Psoas muscle (tissue), 8 donors: Measurements from ENCODE around the gene MUC5B. TPM values are rescaled to one million over a fixed set of nuclear protein-coding genes. Genes with fewer than 3 reads are reported as not detected.

Experiments used
- ATAC-seq, 4 donors: fragments of 200-7000 bp; cut with Tn5 transposase; one replicate each; pipeline ENCODE4 v1.9.1; 2020; ENCODE audit warnings: moderate library complexity in 3 of 4, mild to moderate bottlenecking in 2 of 4
- DNase-seq, 2 donors: peaks; one replicate each; pipeline ENCODE4 v3.0.0-alpha.2; 2020
- H3K27ac ChIP-seq: fragments of 200-600 bp; one replicate; pipeline ENCODE4 v1.8.0; 2022
- H3K27me3 ChIP-seq, 3 donors: fragments of 200-600 bp in 1 of 3; one replicate each; pipeline versions ENCODE4 v1.6.1 to v1.8.0; 2013 to 2022; ENCODE audit warnings: low read length in 2 of 3, mild to moderate bottlenecking in 2 of 3, moderate library complexity in 1 of 3; ENCODE audit not compliant: insufficient read depth in 3 of 3
- H3K36me3 ChIP-seq, 2 donors: fragments of 200-600 bp in 1 of 2; one replicate each; pipeline versions ENCODE4 v1.6.1 to v1.8.0; 2013 to 2022; ENCODE audit warnings: low read depth in 1 of 2, mild to moderate bottlenecking in 1 of 2, moderate library complexity in 1 of 2; ENCODE audit not compliant: insufficient read depth in 1 of 2
- H3K4me1 ChIP-seq: fragments of 200-600 bp; one replicate; pipeline ENCODE4 v1.8.0; 2022
- H3K4me3 ChIP-seq: fragments of 200-600 bp; one replicate; pipeline ENCODE4 v1.8.0; 2022; ENCODE audit warnings: mild to moderate bottlenecking
- H3K9me3 ChIP-seq: fragments of 200-600 bp; one replicate; pipeline ENCODE4 v1.8.0; 2022
- CTCF ChIP-seq: fragments of 200-600 bp; IDR thresholded peaks from one replicate; pipeline ENCODE4 v1.8.0; 2022; ENCODE audit warnings: antibody characterized with exemption
- WGBS, 3 donors: extraction: QIAGEN DNeasy Blood & Tissue Kit; methylation state at CpG; one replicate each; pipeline versions ENCODE4 v1.1.6 to v1.1.7; 2013; 5-methylcytosine and 5-hydroxymethylcytosine counted together
- intact Hi-C, 2 donors: fragments of 100-400 bp; cut with DNase I; formaldehyde crosslinking; loops; one replicate each; pipeline versions ENCODE4 v1.11.0 to v1.14.2; 2022
- polyA plus RNA-seq, 3 donors: library from polyadenylated mRNA; stranded (reverse); fragments of 200-250 nt; gene quantifications; one replicate each; pipeline ENCODE4 v1.2.3, GENCODE V29; 2013
- total RNA-seq, 4 donors: library from RNA; stranded (reverse); fragmentation: NEBNext Ultra II Directional in 2 of 4; extraction: Animal tissue kit (Norgen Biotek cat#: 25700) in 2 of 4; gene quantifications; one replicate each; pipeline versions ENCODE4 v1.2.1 to v1.2.4, GENCODE V29; 2021 to 2023
- donor health status: healthy with polysubstance abuse.
- donor health status: DM: no; HTN: no; CAD: no; lungs with moderate emphysema.
- donor health status: Bipolar disorder and iron deficiency.
- donor health status: healthy.
- donor health status: DM: yes; HTN: yes; CAD: no.
- donor health status: DM: no; HTN: no; CAD: no.
- donor health status: DM: no; HTN: no; CAD: no.
- donor health status: DM: yes; HTN: yes; CAD: no.

The MUC5B gene
- total and polyA plus RNA-seq, 7 donors, result under 0.01 to 0.41 (median 0.11) TPM; not detected in 3

DNA sequence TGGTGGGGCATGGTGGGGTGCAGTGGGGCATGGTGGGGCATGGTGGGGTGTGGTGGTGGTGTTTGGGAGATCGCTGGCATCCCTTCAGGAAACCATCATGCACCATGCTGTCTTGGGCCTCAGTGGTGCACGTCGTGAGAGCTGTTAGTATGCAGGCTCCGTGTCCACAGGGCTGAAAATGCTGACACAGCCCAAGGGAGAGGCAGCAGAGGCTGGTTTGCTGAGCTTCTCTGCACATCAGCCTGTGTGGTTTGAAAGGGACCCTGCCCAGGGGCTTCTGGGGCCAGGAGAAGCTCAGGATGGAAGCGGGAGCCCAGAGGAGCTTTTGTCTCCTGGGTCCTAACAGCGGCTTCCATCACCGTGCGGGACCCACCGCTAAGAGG is 30.2 kb downstream of the MUC5B start:
- intact Hi-C loops, result no loop called here
- WGBS, 3 donors, result 78 to 92% (median 81%) methylated on average over 9 of the region's 9 CpGs
- TF ChIP-seq CTCF, result no peak
- Histone ChIP-seq H3K9me3 (no peaks in the 10 kb centered on the region), H3K36me3 (no peaks in the 10 kb centered on the region), H3K4me1 (no peaks in the 10 kb centered on the region), H3K27ac (no peak overlapping the region), H3K27me3 (no peaks in the 10 kb centered on the region), H3K4me3 (no peak overlapping the region)
- DNase-seq, result no peak
- ATAC-seq, result no peak

GRCh38 chr11:1254086-1254648 is 31.3 kb downstream of the MUC5B start:
- ATAC-seq (no peak), DNase-seq (no peak)
- H3K4me3 ChIP-seq, result no peak overlapping the region
- no peaks in the 10 kb centered on the region for H3K4me1 ChIP-seq
- intact Hi-C loops, result no loop called here
- 74 to 87% (median 86%) methylated on average over 22 of the region's 22 CpGs for WGBS, 3 donors
- no peak for TF ChIP-seq CTCF
- H3K27me3 ChIP-seq, result no peaks in the 10 kb centered on the region
- H3K36me3 ChIP-seq, result no peaks in the 10 kb centered on the region
- H3K27ac ChIP-seq, result no peak overlapping the region
- no peaks in the 10 kb centered on the region for H3K9me3 ChIP-seq

DNA sequence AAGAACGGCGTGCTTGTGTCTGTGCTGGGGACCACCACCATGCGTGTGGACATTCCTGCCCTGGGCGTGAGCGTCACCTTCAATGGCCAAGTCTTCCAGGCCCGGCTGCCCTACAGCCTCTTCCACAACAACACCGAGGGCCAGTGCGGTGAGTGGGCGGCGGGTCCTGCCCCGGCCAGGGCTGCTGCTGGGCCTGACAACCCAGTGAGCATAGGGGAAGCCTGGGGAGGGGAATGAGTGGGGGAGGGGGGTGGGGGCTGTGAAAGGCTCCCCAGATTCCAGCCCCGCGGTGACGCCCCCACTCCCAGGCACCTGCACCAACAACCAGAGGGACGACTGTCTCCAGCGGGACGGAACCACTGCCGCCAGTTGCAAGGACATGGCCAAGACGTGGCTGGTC is 31.9 kb downstream of the MUC5B start:
- 78 to 84% (median 81%) methylated on average over 16 to 19 of the region's 19 CpGs for WGBS, 3 donors
- intact Hi-C loops, result no loop called here
- ATAC-seq, result no peak

GRCh38 chr11:1255151-1255550 is 32.3 kb downstream of the MUC5B start:
- Histone ChIP-seq H3K9me3 (no peaks in the 10 kb centered on the region), H3K27me3 (no peaks in the 10 kb centered on the region), H3K36me3 (no peaks in the 10 kb centered on the region), H3K4me1 (no peaks in the 10 kb centered on the region), H3K4me3 (no peak overlapping the region), H3K27ac (no peak overlapping the region)
- ATAC-seq (no peak), DNase-seq (no peak)
- intact Hi-C loops, result no loop called here
- no peak for TF ChIP-seq CTCF
- 65 to 83% (median 82%) methylated on average over 20 to 24 of the region's 24 CpGs for WGBS, 3 donors

More for the DNA sequence above, 31.9 kb downstream of the MUC5B start:
- H3K36me3 ChIP-seq, result no peaks in the 10 kb centered on the region
- no peak for DNase-seq
- no peaks in the 10 kb centered on the region for H3K4me1 ChIP-seq
- no peaks in the 10 kb centered on the region for H3K27me3 ChIP-seq
- no peaks in the 10 kb centered on the region for H3K9me3 ChIP-seq
- H3K27ac ChIP-seq, result no peak overlapping the region
- no peak for TF ChIP-seq CTCF
- H3K4me3 ChIP-seq, result no peak overlapping the region
